NCI-H82 (cell line): ENCODE data around the gene COG3.
A peak's percentile ranks its signal among the peaks of the same experiment; 100 is the strongest.

Experiments used
- DNase-seq: peaks from one replicate; lab custom pipeline; 2025; lab: John Stamatoyannopoulos, UW

The COG3 gene

DNA sequence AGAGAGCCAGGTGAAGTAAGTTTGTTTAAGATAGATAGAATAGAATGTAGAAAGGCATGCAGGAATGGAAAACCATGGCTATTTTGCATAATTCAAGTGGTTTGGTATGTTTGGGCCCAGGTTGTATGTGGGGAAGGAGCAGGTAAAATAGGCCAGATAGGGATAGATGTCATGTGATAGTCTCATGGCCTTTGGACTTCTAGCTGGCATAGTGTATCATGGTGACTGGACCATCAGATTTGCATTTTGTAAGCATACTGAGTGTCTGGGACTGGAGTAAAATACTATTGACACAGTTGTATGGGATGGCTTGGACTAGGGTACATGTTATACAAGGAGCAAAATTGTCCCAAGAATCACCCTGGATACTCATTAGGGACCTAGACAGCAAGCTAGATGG lies 38.9 kb downstream of the COG3 start:
- no peak for DNase-seq

DNA sequence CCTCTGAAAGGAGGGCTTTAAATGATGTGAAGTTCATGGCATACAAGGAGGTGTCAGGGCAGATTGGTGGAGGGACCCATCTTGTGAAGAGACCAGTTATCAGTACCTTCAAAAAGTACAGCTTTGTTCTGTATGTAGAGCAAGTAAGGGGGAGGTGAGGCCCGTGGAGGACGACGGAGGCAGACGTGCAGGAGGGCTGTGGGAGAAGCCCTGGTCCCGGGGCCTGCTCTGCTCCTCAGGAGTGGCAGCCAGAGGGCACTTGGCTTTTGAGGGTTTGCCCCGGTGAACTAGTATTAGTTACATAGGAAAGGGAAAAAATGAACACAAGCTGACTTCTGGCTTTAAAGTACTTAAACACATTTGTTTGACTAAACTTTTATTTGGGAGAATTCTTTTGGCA lies 42.1 kb downstream of the COG3 start:
- no peak for DNase-seq

DNA sequence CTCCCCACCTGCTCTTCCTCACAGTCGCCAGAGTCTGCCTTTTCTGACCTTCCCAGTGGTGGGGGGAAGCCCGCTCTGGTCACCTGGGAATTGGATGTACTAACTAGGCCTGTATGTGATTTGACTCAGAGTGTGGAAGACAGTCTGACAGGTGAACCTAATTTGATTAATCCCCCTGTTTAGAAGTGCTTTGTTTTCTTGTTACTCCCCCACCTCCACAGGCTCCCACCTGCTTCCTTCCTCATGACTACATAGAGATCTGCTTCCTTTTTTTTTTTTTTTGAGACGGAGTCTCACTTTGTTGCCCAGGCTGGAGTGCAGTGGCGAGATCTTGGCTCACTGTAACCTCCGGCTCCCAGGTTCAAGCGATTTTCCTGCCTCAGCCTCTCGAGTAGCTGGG lies 44.0 kb downstream of the COG3 start:
- DNase-seq = peak; percentile 36

DNA sequence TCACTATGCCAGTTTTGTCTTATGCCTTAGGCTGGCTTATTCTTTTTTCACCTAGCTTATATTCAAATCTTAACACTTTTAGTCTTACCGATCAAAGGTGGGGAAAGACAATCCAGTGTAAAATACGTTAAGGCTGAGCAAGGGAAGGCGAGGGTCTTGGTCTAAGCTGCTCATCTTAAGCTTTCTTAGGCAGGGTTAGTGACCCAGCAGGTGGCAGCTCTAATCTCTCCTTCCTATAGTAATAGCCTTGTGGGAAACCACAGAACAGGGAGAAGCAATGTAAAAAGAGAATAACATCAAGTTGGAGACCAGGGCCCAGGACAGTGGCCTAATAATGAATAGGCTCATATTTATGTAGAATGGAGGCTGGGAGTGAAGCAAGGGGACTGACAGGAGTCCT lies 45.9 kb downstream of the COG3 start:
- peak; percentile 96 for DNase-seq

- DNase-seq = peak; percentile 89
Measured at GRCh38 chr13:45511310-45512097, 46.8 kb downstream of the COG3 start.

DNA sequence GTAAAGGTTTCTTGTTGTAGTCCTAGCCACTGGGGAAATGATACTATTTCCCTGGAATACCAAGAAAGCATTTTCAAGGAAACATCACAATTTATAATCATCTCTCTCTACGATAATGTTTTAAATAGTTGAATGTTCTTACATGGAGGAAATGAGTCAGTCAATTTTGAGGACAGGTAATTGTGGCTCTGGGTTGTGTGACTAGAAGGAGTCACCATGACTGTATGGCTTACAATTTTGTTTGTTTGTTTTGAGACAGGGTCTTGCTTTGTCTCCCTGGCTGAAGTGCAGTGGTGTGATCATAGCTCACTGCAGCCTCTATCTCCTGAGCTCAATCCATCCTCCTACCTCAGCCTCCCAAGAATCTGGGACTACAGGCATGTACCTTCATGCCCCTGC lies 47.4 kb downstream of the COG3 start:
- no peak for DNase-seq

GRCh38 chr13:45516757-45517156 lies 52.0 kb downstream of the COG3 start:
- DNase-seq = no peak

- DNase-seq = no peak
Measured at GRCh38 chr13:45518525-45519245, 53.9 kb downstream of the COG3 start.

DNA sequence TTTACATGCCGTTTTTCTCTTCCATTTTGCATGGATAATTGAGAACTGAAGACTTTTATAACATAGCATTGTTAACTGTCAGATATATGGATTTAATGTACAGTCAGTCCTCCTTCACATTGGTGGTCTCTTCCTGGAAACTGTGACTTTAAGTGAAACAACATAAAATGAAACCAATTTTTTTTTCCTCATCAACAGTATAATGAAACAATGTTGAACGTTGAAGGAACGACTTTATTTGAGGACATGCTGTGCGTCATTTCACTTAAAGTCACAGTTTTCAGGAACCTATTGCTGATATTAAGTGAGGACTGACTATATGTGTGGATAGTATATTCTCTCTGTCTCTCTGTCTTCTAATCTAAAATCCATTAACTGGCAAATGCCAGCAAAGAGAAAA lies 54.8 kb downstream of the COG3 start:
- no peak for DNase-seq

DNA sequence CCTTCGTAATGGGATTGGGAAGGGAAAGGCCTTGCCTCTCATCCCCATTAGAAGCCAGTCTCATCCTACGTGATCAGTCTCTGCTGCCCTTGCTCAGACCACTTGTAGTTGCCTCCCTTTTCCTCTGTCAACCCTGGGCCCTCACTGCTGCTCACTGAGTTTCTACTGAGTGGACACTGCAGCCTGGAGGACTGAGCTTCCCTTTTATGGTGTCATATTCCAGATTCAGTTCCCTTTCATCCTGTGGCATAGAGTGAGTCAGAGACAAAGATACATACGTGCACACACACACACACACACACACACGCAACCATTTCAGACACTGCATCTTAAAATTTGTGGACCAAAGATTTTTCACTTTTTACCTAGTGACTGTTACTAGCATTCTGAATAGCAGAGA lies 56.6 kb downstream of the COG3 start:
- no peak for DNase-seq

GRCh38 chr13:45522571-45522970 lies 57.8 kb downstream of the COG3 start:
- DNase-seq = no peak

DNA sequence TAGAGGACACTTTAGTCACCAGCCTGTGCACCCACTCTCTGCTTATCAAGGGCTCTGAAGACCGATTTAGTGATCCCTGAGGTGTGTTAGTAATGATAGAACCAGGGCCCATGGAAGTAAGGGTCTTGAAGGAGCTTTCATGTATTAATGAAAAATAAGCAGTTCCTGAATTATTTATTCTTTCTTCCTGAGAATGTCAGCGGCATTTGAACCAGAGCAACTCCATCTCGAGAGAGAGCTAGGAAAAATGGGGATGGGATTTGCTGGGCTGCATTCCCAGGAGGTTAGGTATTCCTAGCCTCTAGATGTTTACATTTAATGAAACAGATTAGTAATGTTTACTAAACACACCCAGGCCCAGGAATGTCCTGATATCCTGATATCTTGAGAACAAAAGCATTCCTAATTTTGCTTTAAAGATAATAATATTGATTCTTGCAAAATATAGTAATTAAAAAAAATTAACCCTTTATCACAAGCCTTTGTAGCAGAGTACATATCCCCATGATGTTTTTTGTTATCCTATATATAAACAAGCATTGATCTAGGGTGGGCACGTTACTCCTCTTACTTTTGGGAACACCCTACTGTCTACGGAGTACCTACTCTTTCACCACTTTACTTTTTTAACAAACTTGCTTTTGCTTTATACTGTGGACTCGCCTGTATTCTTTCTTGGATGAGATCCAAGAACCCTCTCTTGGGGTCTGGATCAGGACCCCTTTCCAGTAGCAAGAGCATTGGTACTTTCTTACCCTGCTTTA lies 63.1 kb downstream of the COG3 start:
- DNase-seq = no peak

GRCh38 chr13:45529758-45530157 lies 65.0 kb downstream of the COG3 start:
- DNase-seq = no peak

- no peak for DNase-seq
Measured at GRCh38 chr13:45534604-45535003, 69.9 kb downstream of the COG3 start.

DNA sequence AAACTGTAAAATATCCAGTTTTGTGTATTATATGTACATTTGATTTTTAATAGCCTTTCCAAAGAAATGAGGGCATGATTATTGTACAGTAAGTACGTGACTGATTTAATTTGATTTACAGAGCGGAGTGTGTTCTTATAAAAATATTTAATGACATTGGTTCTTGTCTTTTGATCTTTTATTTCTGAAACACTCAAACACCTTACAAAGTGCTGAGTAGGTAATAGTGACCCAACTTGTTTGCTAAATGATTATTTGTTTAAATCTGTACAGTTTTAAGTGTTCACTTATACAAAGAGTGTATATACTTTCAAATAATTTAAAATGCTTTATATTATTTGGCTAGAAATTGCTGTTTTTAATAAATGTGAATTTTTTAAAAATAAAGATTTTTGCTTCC lies 71.5 kb downstream of the COG3 start:
- no peak for DNase-seq

GRCh38 chr13:45537516-45537915 lies 72.8 kb downstream of the COG3 start:
- DNase-seq = no peak

DNA sequence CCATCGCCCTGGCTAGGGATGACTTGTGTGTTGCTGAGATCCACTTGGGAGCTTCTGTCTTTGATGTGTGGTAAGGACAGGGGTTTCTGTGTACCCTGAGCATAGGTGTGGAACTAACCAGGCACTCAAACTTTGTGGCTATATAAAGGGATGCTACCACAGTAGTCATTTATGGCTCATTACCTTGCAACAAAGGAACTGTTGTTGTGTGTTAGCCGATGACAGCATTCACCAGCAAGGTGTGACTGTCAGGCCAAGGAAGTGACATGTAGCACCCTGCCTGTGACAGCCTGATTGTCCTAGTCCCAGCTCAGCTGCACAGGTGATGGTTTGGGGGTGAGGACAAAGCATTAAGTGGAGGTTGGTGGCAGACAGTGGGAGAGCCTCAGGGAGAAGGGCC lies 73.6 kb downstream of the COG3 start:
- DNase-seq = no peak

GRCh38 chr13:45540195-45540594 lies 75.5 kb downstream of the COG3 start:
- DNase-seq = no peak

DNA sequence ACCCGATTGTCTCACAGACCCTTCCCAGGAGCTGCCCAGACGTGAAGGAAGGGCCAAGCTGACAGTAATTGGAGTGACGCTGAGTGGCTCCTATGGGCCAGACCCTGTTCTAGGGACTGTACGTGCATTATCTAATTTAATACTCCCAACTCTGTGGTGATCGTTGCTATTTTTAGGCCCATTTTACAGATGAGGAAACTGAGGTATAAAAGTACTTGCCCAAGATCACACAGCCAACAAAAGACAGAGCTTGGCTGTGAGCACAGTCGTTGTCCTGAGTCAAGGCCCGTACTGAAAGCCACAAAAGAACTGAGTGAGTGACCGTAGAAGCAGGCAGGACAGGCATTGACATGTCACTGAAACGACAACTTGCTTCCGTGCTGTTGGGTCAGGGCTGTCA lies 76.1 kb downstream of the COG3 start:
- DNase-seq = no peak

DNA sequence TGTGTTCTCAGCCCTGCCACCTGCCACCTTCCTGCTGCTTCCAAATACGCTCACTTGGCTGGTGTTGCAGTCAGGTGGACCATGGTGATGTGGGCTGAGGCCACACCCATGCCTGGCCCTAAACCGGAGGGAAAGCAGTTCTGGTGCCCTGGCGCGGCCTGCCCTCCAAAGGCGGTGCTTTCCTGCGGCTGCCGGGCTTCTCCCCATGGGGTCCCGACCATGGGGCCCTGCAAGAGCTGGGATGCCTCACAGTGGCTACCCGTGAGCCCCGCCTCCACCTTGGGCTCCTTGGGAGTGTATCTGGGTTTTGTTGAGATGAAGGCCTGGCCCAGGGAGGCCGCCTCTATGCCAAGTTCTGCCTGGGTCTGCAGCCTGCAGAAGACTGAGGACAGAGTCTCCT lies 77.1 kb downstream of the COG3 start:
- no peak for DNase-seq

- no peak for DNase-seq
Measured at GRCh38 chr13:45542391-45542790, 77.7 kb downstream of the COG3 start.

DNA sequence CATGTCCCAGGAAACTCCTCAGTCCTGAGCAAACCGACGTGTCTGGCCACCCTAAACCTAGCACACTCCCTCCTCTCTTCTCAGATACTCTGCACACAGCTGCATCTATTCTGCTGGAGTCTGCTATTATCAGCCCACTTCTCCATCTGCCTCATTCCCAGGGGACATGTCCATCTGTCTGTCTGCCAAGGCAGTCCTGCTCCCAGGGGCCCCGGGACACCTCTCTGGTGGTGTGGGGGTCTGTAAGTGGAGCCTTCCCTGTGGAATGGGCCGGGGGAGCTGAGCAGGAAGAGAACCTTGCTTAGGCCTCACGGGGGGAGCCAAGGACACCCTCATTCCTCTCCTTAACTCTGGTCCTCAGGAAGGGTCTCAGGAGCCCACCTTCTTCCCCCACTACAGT lies 78.1 kb downstream of the COG3 start:
- DNase-seq = peak; percentile 73

GRCh38 chr13:45544520-45544919 lies 79.8 kb downstream of the COG3 start:
- DNase-seq = no peak
